Mesenchymal stem cell (in vitro differentiated cells and primary cell): Measurements from ENCODE around the gene ZNF524.

Experiments
- DNase-seq: peaks from one replicate; pipeline ENCODE4 v3.0.0-alpha.2; 2013
- H2AFZ ChIP-seq: one replicate; pipeline ENCODE4 v1.6.1; 2013; ENCODE audit warnings: low read depth, mild to moderate bottlenecking, control low read depth, inconsistent platforms, low read length, moderate library complexity
- H2AK5ac ChIP-seq: 2 replicates; pipeline ENCODE4 v1.6.1; 2013; ENCODE audit warnings: low read length, moderate library complexity, mild to moderate bottlenecking, inconsistent platforms; ENCODE audit not compliant: severe bottlenecking
- H2BK120ac ChIP-seq: one replicate; pipeline ENCODE4 v1.6.1; 2013; ENCODE audit warnings: low read depth, mild to moderate bottlenecking, inconsistent platforms, low read length, moderate library complexity
- H2BK12ac ChIP-seq, 2 experiments: one replicate each; pipeline ENCODE4 v1.6.1; 2013; ENCODE audit warnings: inconsistent platforms in 2 of 2, low read length in 2 of 2, mild to moderate bottlenecking in 2 of 2, moderate library complexity in 2 of 2, control low read depth in 1 of 2
- H2BK15ac ChIP-seq: one replicate; pipeline ENCODE4 v1.6.1; 2013; ENCODE audit warnings: mild to moderate bottlenecking, low read depth, inconsistent platforms; ENCODE audit not compliant: poor library complexity, severe bottlenecking
- H2BK5ac ChIP-seq: 2 replicates; pipeline ENCODE4 v1.6.1; 2013; ENCODE audit warnings: low read depth, mild to moderate bottlenecking, low read length, control low read depth, inconsistent platforms; ENCODE audit not compliant: poor library complexity, severe bottlenecking
- H3K14ac ChIP-seq, 2 experiments: one replicate each; pipeline ENCODE4 v1.6.1; 2013; ENCODE audit warnings: inconsistent platforms in 2 of 2, low read length in 2 of 2, control low read depth in 1 of 2, mild to moderate bottlenecking in 1 of 2, moderate library complexity in 1 of 2
- H3K18ac ChIP-seq, 2 experiments: one replicate each; pipeline ENCODE4 v1.6.1; 2013; ENCODE audit warnings: inconsistent platforms in 2 of 2, low read length in 2 of 2, control low read depth in 1 of 2, low read depth in 1 of 2, mild to moderate bottlenecking in 1 of 2
- H3K23ac ChIP-seq, 2 experiments: one replicate each; pipeline ENCODE4 v1.6.1; 2013; ENCODE audit warnings: inconsistent platforms in 2 of 2, low read length in 2 of 2, mild to moderate bottlenecking in 2 of 2, moderate library complexity in 2 of 2, control low read depth in 1 of 2
- H3K27ac ChIP-seq: 2 replicates; pipeline ENCODE4 v1.5.1; 2013; ENCODE audit warnings: mild to moderate bottlenecking, moderate library complexity, low read length, control low read depth, inconsistent platforms; ENCODE audit not compliant: poor library complexity, severe bottlenecking
- H3K27me3 ChIP-seq, 2 experiments: 2 replicates each; pipeline versions ENCODE4 v1.6.1 to v1.7.0; 2013; ENCODE audit warnings: low read length in 2 of 2, mild to moderate bottlenecking in 2 of 2, moderate library complexity in 2 of 2, control low read depth in 1 of 2, inconsistent platforms in 1 of 2; ENCODE audit not compliant: control insufficient read depth in 1 of 2, insufficient read depth in 1 of 2
- H3K36me3 ChIP-seq, 2 experiments: 2 replicates each; pipeline versions ENCODE4 v1.6.1 to v1.7.0; 2013; ENCODE audit warnings: low read length in 2 of 2, control low read depth in 1 of 2, inconsistent platforms in 1 of 2, low read depth in 1 of 2, mild to moderate bottlenecking in 1 of 2; ENCODE audit not compliant: insufficient read depth in 2 of 2, control insufficient read depth in 1 of 2
- H3K4ac ChIP-seq, 2 experiments: one replicate each; pipeline ENCODE4 v1.6.1; 2013; ENCODE audit warnings: inconsistent platforms in 2 of 2, low read length in 2 of 2, mild to moderate bottlenecking in 2 of 2, moderate library complexity in 2 of 2, control low read depth in 1 of 2, low read depth in 1 of 2
- H3K4me1 ChIP-seq: 2 replicates; pipeline ENCODE4 v1.6.1; 2013; ENCODE audit warnings: low read depth, low read length, control low read depth; ENCODE audit not compliant: control insufficient read depth, insufficient read depth
- H3K4me2 ChIP-seq: 2 replicates; pipeline ENCODE4 v1.6.1; 2013; ENCODE audit warnings: low read length, mild to moderate bottlenecking, inconsistent platforms; ENCODE audit not compliant: poor library complexity, severe bottlenecking
- H3K4me3 ChIP-seq, 2 experiments: 2 replicates each; pipeline versions ENCODE4 v1.5.1 to v1.7.0; 2013; ENCODE audit warnings: low read length in 2 of 2, mild to moderate bottlenecking in 2 of 2, control low read depth in 1 of 2, low read depth in 1 of 2; ENCODE audit not compliant: insufficient read depth in 1 of 2
- H3K79me1 ChIP-seq: replicated peaks from 2 replicates; pipeline ENCODE4 v1.6.1; 2013; ENCODE audit warnings: mild to moderate bottlenecking, control low read depth, low read length, inconsistent platforms; ENCODE audit not compliant: poor library complexity, severe bottlenecking
- H3K9ac ChIP-seq: 2 replicates; pipeline ENCODE4 v1.7.0; 2013; ENCODE audit warnings: mild to moderate bottlenecking, low read length, moderate library complexity
- H3K9me3 ChIP-seq: 2 replicates; pipeline ENCODE4 v1.7.0; 2013; ENCODE audit warnings: mild to moderate bottlenecking, low read length; ENCODE audit not compliant: control insufficient read depth
- H4K8ac ChIP-seq: one replicate; pipeline ENCODE4 v1.6.1; 2013; ENCODE audit warnings: inconsistent platforms, mild to moderate bottlenecking, low read length, moderate library complexity
- H4K91ac ChIP-seq: one replicate; pipeline ENCODE4 v1.6.1; 2013; ENCODE audit warnings: mild to moderate bottlenecking, low read length, inconsistent platforms
- WGBS: methylation state at CpG from one replicate; pipeline ENCODE4 v1.1.7; 2013; ENCODE audit warnings: mixed read lengths; 5-methylcytosine and 5-hydroxymethylcytosine counted together

Gene ZNF524

DNA sequence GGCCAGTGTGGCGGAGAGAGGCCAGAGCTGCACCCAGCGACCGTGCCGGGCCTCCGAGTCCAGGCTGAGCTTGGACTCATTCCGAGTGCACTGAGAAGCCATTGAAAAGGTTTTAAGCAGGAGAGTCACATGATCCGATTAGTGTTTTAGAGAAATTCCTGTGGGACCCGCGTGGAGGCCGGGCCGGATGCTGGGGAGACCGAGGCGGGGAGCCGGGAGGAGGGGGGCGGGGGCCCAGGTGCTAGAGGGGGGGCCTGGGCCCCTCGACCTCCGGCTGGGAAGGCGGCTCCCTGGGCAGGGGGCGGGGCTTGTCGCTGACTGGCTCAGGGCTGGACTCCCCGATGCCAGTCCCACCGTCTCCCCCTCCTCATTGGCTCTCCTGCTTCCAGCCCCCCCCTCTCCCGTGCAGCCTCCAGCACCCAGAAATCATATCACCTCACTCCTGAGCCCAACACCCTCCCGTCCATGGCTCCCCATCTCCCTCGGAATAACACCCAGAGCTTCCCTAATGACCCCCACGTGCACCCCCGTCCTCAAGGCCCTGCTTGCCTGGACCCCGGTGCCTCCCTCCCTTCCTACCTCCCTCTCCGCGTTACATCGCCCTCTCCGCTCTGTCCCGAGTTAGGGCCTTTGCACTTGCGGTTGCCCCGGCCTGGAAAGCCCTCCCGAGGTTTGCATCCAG is 14.3 kb upstream of the ZNF524 start:
- peak overlapping the region; percentile 96 for H2AK5ac ChIP-seq
- H2BK12ac ChIP-seq = peak overlapping the region; percentile 75 to 93
- no peaks in the 10 kb centered on the region for H3K27me3 ChIP-seq
- H2BK15ac ChIP-seq = peak overlapping the region; percentile 29
- H3K79me1 ChIP-seq = no peaks in the 10 kb centered on the region
- no peaks in the 10 kb centered on the region for H3K36me3 ChIP-seq
- H3K4ac ChIP-seq = peak overlapping the region; percentile 46 to 99
- DNase-seq = peak; percentile 77
- WGBS = 6% methylated on average over 32 of the region's 36 CpGs
- H3K18ac ChIP-seq = peak overlapping the region; percentile 91 to 97
- H4K91ac ChIP-seq = peak overlapping the region; percentile 98
- H3K4me2 ChIP-seq = peak overlapping the region; percentile 72
- peak overlapping the region; percentile 11 to 65 for H3K4me3 ChIP-seq
- H3K4me1 ChIP-seq = peaks cover 34% of the 10 kb centered on the region
- H2BK5ac ChIP-seq = peak overlapping the region; percentile 99
- peak overlapping the region; percentile 80 for H3K9ac ChIP-seq
- H3K9me3 ChIP-seq = no peaks in the 10 kb centered on the region
- peak overlapping the region in 1 of 2 experiments; percentile 95 for H3K23ac ChIP-seq
- H4K8ac ChIP-seq = peak overlapping the region; percentile 100
- peak overlapping the region; percentile 86 for H2BK120ac ChIP-seq
- peak overlapping the region; percentile 100 for H3K27ac ChIP-seq
- peak overlapping the region in 1 of 2 experiments; percentile 86 for H3K14ac ChIP-seq
- H2AFZ ChIP-seq = peak overlapping the region; percentile 94

DNA sequence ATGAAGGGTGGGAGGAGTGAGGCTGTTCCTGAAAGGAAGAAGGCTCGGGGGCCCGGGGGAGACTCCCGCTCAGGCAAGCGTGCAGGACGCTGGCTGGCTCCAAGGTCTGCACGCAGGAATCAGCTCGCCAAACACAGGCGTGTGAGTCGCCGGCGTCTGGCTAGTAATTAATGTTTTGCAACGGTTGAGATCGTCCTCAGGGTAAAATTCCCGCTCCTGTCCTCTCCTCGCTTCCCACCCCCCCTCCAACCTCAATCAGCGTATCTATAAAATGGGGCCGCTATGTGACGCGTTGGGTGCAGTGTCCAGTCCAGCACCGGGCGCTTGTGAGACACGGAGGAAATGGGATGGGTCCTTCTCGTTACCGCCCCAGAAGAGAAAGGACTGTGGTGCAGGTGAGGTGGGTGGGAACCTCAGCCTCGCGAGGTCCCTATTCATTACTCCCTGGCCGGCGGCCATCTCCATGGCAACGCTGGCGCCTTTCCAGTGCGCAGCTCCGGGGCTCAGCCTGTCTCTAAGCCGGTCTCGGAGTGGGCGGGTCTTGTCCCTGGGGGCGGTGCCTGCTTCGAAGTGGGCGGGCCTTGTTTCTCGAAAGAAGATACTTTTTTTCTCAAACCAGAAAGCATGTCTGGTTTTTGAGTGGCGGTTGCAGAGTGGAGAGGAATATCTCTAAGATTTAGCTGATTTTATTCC is 13.0 kb upstream of the ZNF524 start:
- H3K4ac ChIP-seq = peak overlapping the region; percentile 13 to 95
- peak overlapping the region; percentile 34 for H2BK5ac ChIP-seq
- H3K36me3 ChIP-seq = peaks cover 4 to 10% of the 10 kb centered on the region in 2 experiments
- H3K4me2 ChIP-seq = peak overlapping the region; percentile 95
- no peaks in the 10 kb centered on the region for H3K9me3 ChIP-seq
- H3K4me1 ChIP-seq = peaks cover 28% of the 10 kb centered on the region
- DNase-seq = peak; percentile 93
- H3K23ac ChIP-seq = peak overlapping the region in 1 of 2 experiments; percentile 53
- H2BK120ac ChIP-seq = no peak overlapping the region
- peak overlapping the region; percentile 86 for H2BK15ac ChIP-seq
- peak overlapping the region; percentile 69 for H3K9ac ChIP-seq
- H2AK5ac ChIP-seq = peak overlapping the region; percentile 5
- H3K14ac ChIP-seq = no peak overlapping the region
- H3K79me1 ChIP-seq = no peaks in the 10 kb centered on the region
- WGBS = 2% methylated on average over 30 of the region's 40 CpGs
- H3K4me3 ChIP-seq = peak overlapping the region; percentile 30 to 78
- peak overlapping the region; percentile 86 for H2AFZ ChIP-seq
- peak overlapping the region; percentile 81 to 86 for H3K18ac ChIP-seq
- peak overlapping the region; percentile 49 to 73 for H2BK12ac ChIP-seq
- H4K91ac ChIP-seq = no peak overlapping the region
- H4K8ac ChIP-seq = peak overlapping the region; percentile 93
- no peaks in the 10 kb centered on the region for H3K27me3 ChIP-seq
- peak overlapping the region; percentile 99 for H3K27ac ChIP-seq

DNA sequence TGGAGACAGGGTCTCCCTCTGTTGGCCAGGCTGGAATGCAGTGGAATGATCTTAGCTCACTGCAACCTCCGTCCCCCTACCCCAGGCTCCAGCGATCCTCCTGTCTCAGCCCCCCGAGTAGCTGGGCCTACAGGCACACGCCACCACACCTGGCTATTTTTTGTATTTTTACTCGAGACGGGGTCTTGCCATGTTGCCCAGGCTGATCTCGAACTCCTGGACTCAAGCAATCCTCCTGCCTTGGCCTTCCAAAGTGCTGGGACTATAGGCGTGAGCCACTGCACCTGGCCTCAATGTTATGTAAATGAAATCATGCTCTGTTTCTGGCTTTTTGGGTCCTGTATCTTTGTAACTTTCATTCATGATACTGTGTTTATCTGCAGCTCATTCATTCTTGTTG is 11.3 kb upstream of the ZNF524 start:
- Histone ChIP-seq H3K4me1 (peaks cover 24% of the 10 kb centered on the region), H2BK12ac (no peak overlapping the region), H4K91ac (no peak overlapping the region), H3K27me3 (no peaks in the 10 kb centered on the region), H3K4me3 (no peak overlapping the region), H4K8ac (no peak overlapping the region), H3K27ac (no peak overlapping the region), H3K4ac (no peak overlapping the region), H2BK120ac (no peak overlapping the region), H3K23ac (no peak overlapping the region), H2AK5ac (no peak overlapping the region), H3K79me1 (peaks cover 6% of the 10 kb centered on the region), H2BK5ac (no peak overlapping the region), H2AFZ (no peak overlapping the region), H3K18ac (no peak overlapping the region), H3K4me2 (no peak overlapping the region), H3K9me3 (no peaks in the 10 kb centered on the region), H2BK15ac (no peak overlapping the region), H3K9ac (no peak overlapping the region), H3K36me3 (peaks cover 8 to 26% of the 10 kb centered on the region in 2 experiments), H3K14ac (no peak overlapping the region)
- WGBS = 91% methylated on average over 8 of the region's 8 CpGs
- no peak for DNase-seq

DNA sequence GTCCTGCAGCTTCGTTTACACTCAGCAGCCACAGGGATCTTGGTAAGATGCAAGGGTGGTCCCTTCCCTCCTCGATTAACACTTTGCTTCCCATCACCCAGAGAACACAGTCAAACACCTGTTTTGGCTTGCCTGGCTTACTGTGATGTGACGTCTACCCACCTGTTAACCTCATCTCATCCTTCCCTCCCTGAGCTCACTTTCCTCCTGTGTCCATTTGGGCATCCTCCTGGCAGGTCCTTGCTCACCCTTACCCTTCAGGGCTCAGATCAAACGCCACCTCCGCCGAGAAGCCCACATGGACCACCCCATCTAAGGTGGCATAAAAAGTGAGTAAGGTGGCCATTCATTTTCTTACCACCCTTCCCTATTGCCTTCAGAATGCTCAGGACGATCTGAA is 10.0 kb upstream of the ZNF524 start:
- WGBS = 65% methylated on average over 7 of the region's 7 CpGs
- peak overlapping the region; percentile 34 for H2AK5ac ChIP-seq

More for the DNA sequence above, 10.0 kb upstream of the ZNF524 start:
- Histone ChIP-seq H3K4me3 (no peak overlapping the region), H3K4ac (no peak overlapping the region), H3K9ac (no peak overlapping the region), H3K23ac (no peak overlapping the region), H3K36me3 (peaks cover 16 to 35% of the 10 kb centered on the region in 2 experiments), H3K4me1 (peaks cover 20% of the 10 kb centered on the region), H2AFZ (no peak overlapping the region), H3K14ac (no peak overlapping the region), H3K9me3 (no peaks in the 10 kb centered on the region), H2BK5ac (no peak overlapping the region), H3K27me3 (no peaks in the 10 kb centered on the region), H4K8ac (no peak overlapping the region), H2BK12ac (peak overlapping the region in 1 of 2 experiments; percentile 15), H4K91ac (no peak overlapping the region), H2BK120ac (no peak overlapping the region), H3K18ac (no peak overlapping the region), H3K4me2 (no peak overlapping the region), H3K79me1 (peaks cover 7% of the 10 kb centered on the region), H3K27ac (no peak overlapping the region), H2BK15ac (no peak overlapping the region)
- DNase-seq = no peak
